Endothelial cell of umbilical vein (primary cell): ENCODE data around the gene CTF1. TPM values are rescaled to one million over a fixed set of nuclear protein-coding genes. Genes with fewer than 3 reads are reported as not detected.

Experiments
- BruUV-seq: library from RNA; stranded (reverse); fragments of 400-500 nt; replicated peaks from 2 replicates; lab custom pipeline; 2021; lab: Mats Ljungman, UMichigan
- CTCF ChIA-PET: fragments of 300-600, 350-600 bp; sonication (Branson Sonifier 250); formaldehyde crosslinking; loops from one replicate; lab custom pipeline; 2021; ENCODE audit warnings: antibody characterized with exemption, inconsistent platforms; lab: Charles Lee
- POLR2A ChIA-PET: fragments of 300-600, 350-600 bp; sonication (Branson Sonifier 250); formaldehyde crosslinking; loops from one replicate; lab custom pipeline; 2021; ENCODE audit warnings: antibody characterized with exemption, inconsistent platforms; lab: Charles Lee
- DNase-seq: peaks from one replicate; pipeline ENCODE4 v3.0.0-alpha.2; 2011; ENCODE audit warnings: low read depth, low spot score
- FAIRE-seq: peaks from 2 replicates; lab custom pipeline; 2011; peaks lifted over from hg19 to GRCh38; lab: Jason Lieb, UNC
- H2AFZ ChIP-seq: 2 replicates; pipeline ENCODE4 v1.6.0; 2012; ENCODE audit warnings: low read depth, low read length, control low read depth, inconsistent platforms
- H3K27ac ChIP-seq: 2 replicates; pipeline ENCODE4 v1.5.1; 2011; ENCODE audit warnings: low read depth, mild to moderate bottlenecking, control low read depth, low read length, moderate library complexity; ENCODE audit not compliant: insufficient read depth
- H3K27me3 ChIP-seq, 2 experiments: 2 replicates each; pipeline versions ENCODE4 v1.6.0 to v1.6.1; 2011; ENCODE audit warnings: low read length in 2 of 2, mixed read lengths in 1 of 2; ENCODE audit not compliant: control insufficient read depth in 2 of 2, insufficient read depth in 2 of 2
- H3K36me3 ChIP-seq, 2 experiments: 2 replicates in 1 of 2; 3 replicates in 1 of 2; pipeline ENCODE4 v1.5.1; 2011; ENCODE audit warnings: low read length in 2 of 2, mild to moderate bottlenecking in 1 of 2, moderate library complexity in 1 of 2; ENCODE audit not compliant: control insufficient read depth in 2 of 2, insufficient read depth in 2 of 2; ENCODE audit errors: extremely low read depth in 1 of 2
- H3K4me1 ChIP-seq: 3 replicates; pipeline ENCODE4 v1.5.1; 2011; ENCODE audit warnings: mild to moderate bottlenecking, low read length; ENCODE audit not compliant: control insufficient read depth, insufficient read depth; ENCODE audit errors: extremely low read depth
- H3K4me2 ChIP-seq: 2 replicates; pipeline ENCODE4 v1.6.1; 2011; ENCODE audit warnings: low read length, control low read depth, mixed read lengths; ENCODE audit not compliant: insufficient read depth
- H3K4me3 ChIP-seq, 3 experiments: fragments of 200-600 bp in 1 of 3; sonication (generic), shearing (Covaris generic) in 1 of 3; replicated peaks in 1 of 3; 2 replicates each; pipeline ENCODE4 v1.5.1; 2011 to 2016; ENCODE audit warnings: control low read depth in 3 of 3, low read length in 3 of 3, mild to moderate bottlenecking in 2 of 3, inconsistent platforms in 1 of 3, low read depth in 1 of 3, moderate library complexity in 1 of 3; ENCODE audit not compliant: insufficient read depth in 1 of 3
- H3K79me2 ChIP-seq: 2 replicates; pipeline ENCODE4 v1.6.0; 2012; ENCODE audit warnings: low read length, inconsistent platforms; ENCODE audit not compliant: control insufficient read depth, insufficient read depth
- H3K9ac ChIP-seq: replicated peaks from 2 replicates; pipeline ENCODE3; 2011; ENCODE audit warnings: low read length, control low read depth; ENCODE audit not compliant: insufficient read depth; ENCODE audit errors: extremely low read depth
- H3K9me1 ChIP-seq: replicated peaks from 3 replicates; pipeline ENCODE4 v1.6.0; 2011; ENCODE audit warnings: mild to moderate bottlenecking, low read length; ENCODE audit not compliant: control insufficient read depth, insufficient read depth; ENCODE audit errors: extremely low read depth
- H3K9me3 ChIP-seq: replicated peaks from 2 replicates; pipeline ENCODE4 v1.5.1; 2012; ENCODE audit warnings: low read length, inconsistent platforms; ENCODE audit not compliant: control insufficient read depth, insufficient read depth
- H4K20me1 ChIP-seq: replicated peaks from 2 replicates; pipeline ENCODE3; 2011; ENCODE audit warnings: mild to moderate bottlenecking, low read length; ENCODE audit not compliant: control insufficient read depth, insufficient read depth; ENCODE audit errors: extremely low read depth
- CTCF ChIP-seq, 2 donors: IDR thresholded peaks; 1 replicate in 1 of 2; 2 replicates in 1 of 2; pipeline ENCODE4 v1.5.1; 2011; ENCODE audit warnings: low read length in 2 of 2, mild to moderate bottlenecking in 2 of 2, moderate library complexity in 2 of 2, control low read depth in 1 of 2, inconsistent platforms in 1 of 2, low read depth in 1 of 2; ENCODE audit not compliant: insufficient read depth in 1 of 2; ENCODE audit errors: extremely low read depth in 1 of 2
- EZH2 ChIP-seq: IDR thresholded peaks from 2 replicates; pipeline ENCODE4 v1.6.1; 2012; ENCODE audit warnings: borderline replicate concordance, low read depth, mild to moderate bottlenecking, moderate library complexity, low read length, inconsistent platforms; ENCODE audit not compliant: severe bottlenecking
- FOS ChIP-seq: IDR thresholded peaks from 2 replicates; pipeline ENCODE4 v1.6.1; 2011; ENCODE audit warnings: mild to moderate bottlenecking, low read length, moderate library complexity, borderline replicate concordance; ENCODE audit not compliant: insufficient read depth
- GATA2 ChIP-seq: IDR thresholded peaks from 2 replicates; pipeline ENCODE4 v1.7.0; 2011; ENCODE audit warnings: low read depth, mild to moderate bottlenecking, moderate library complexity, mixed read lengths, low read length; ENCODE audit not compliant: insufficient read length, insufficient read depth
- JUN ChIP-seq: IDR thresholded peaks from 2 replicates; pipeline ENCODE4 v1.6.1; 2011; ENCODE audit warnings: borderline replicate concordance, low read depth; ENCODE audit not compliant: insufficient read length, insufficient read depth
- MAX ChIP-seq: IDR thresholded peaks from 2 replicates; pipeline ENCODE4 v1.6.1; 2011; ENCODE audit not compliant: insufficient read depth, insufficient read length
- MYC ChIP-seq: IDR thresholded peaks from one replicate; pipeline ENCODE4 v1.6.1; 2011; ENCODE audit warnings: mild to moderate bottlenecking, low read depth, low read length
- POLR2A ChIP-seq: IDR thresholded peaks from 2 replicates; pipeline ENCODE4 v1.6.1; 2012; ENCODE audit warnings: low read depth, mild to moderate bottlenecking, control low read depth, low read length
- POLR2AphosphoS5 ChIP-seq: IDR thresholded peaks from 2 replicates; pipeline ENCODE4 v1.6.1; 2012; ENCODE audit warnings: low read depth, mild to moderate bottlenecking, control low read depth, low read length, moderate library complexity; ENCODE audit not compliant: insufficient read depth
- dilution Hi-C: fragments of 300-500 bp; cut with MboI; formaldehyde crosslinking; loops from one replicate; pipeline ENCODE4 v1.15.0; 2019; ENCODE audit warnings: low sequenced_read_pairs; ENCODE audit not compliant: extremely low pct_ligation_motif_present
- intact Hi-C: fragments of 100-400 bp; cut with micrococcal nuclease; formaldehyde crosslinking; loops from one replicate; pipeline ENCODE4 v1.10.0; 2022
- polyA plus RNA-seq, 4 experiments: library from polyadenylated mRNA; depleted of rRNA in 3 of 4; stranded (reverse) in 3 of 4; unstranded in 1 of 4; fragments of >200 nt; gene quantifications; 2 replicates each; pipeline versions ENCODE4 v1.2.1 to v1.2.3, GENCODE V29; 2011 to 2012; ENCODE audit warnings: missing spikeins in 1 of 4
- total RNA-seq: library from RNA; stranded (reverse); gene quantifications from 2 replicates; pipeline ENCODE4 v1.2.3, GENCODE V29; 2021

The CTF1 gene
- total and polyA plus RNA-seq, 2 donors (not counting 3 experiments of a cell fraction or from before 2014, with no cell fraction given): 1.5 to 4.7 TPM

GRCh38 chr16:30853758-30854157 lies 42.7 kb upstream of the CTF1 start:
- CTCF ChIA-PET: interaction anchor here (1.2 to 2.1 kb wide), 4 partner anchors 9 to 39 kb away, joined by 3 to 15 read pairs (median 4); no protein-coding TSS in a partner anchor
- Histone ChIP-seq H3K4me1 (no peaks in the 10 kb centered on the region), H3K9me1 (no peaks in the 10 kb centered on the region), H3K9me3 (no peaks in the 10 kb centered on the region), H2AFZ (no peak overlapping the region), H4K20me1 (no peaks in the 10 kb centered on the region), H3K4me3 (no peak overlapping the region), H3K79me2 (no peaks in the 10 kb centered on the region), H3K9ac (no peak overlapping the region), H3K36me3 (no peaks in the 10 kb centered on the region), H3K4me2 (no peak overlapping the region), H3K27ac (no peak overlapping the region), H3K27me3 (no peaks in the 10 kb centered on the region)
- dilution Hi-C loops (no loop called here), intact Hi-C loops (no loop called here)
- no peak for FAIRE-seq
- no peak for DNase-seq
- no TSS peak for BruUV-seq
- no peak for TF ChIP-seq MYC
- POLR2A ChIA-PET: interaction anchor here (0.6 kb wide), 1 partner anchor 11 kb away, joined by 9 read pairs; no protein-coding TSS in a partner anchor

- H3K4me3 ChIP-seq: no peak overlapping the region
- H3K36me3 ChIP-seq: no peaks in the 10 kb centered on the region
- no peak overlapping the region for H3K9ac ChIP-seq
- H3K4me1 ChIP-seq: no peaks in the 10 kb centered on the region
- TF ChIP-seq POLR2AphosphoS5: no peak
- no peak for TF ChIP-seq FOS
- no peak for TF ChIP-seq EZH2
- no peak for TF ChIP-seq MAX
- TF ChIP-seq CTCF (IDR thresholded peaks at IDR 0.05; ENCODE audit: extremely low read depth in 1 of 2, insufficient read depth in 1 of 2, low read depth in 1 of 2, low read length in 2 of 2): no peak
- no peak for TF ChIP-seq MYC
- no peak for TF ChIP-seq POLR2A
- no peak for TF ChIP-seq JUN
- no peak for TF ChIP-seq GATA2
- CTCF ChIA-PET: interaction anchor here (5.5 kb wide), 1 partner anchor 13 kb away, joined by 45 read pairs; no protein-coding TSS in a partner anchor
- no peaks in the 10 kb centered on the region for H3K79me2 ChIP-seq
- no peak overlapping the region for H3K27ac ChIP-seq
- dilution Hi-C loops (no loop called here), intact Hi-C loops (no loop called here)
- H4K20me1 ChIP-seq: no peaks in the 10 kb centered on the region
- POLR2A ChIA-PET: no interaction called here
- H3K9me1 ChIP-seq: no peaks in the 10 kb centered on the region
- H3K9me3 ChIP-seq: no peaks in the 10 kb centered on the region
- no peaks in the 10 kb centered on the region for H3K27me3 ChIP-seq
- BruUV-seq: no TSS peak
- no peak for DNase-seq
- no peak overlapping the region for H3K4me2 ChIP-seq
- FAIRE-seq: no peak
- no peak overlapping the region for H2AFZ ChIP-seq
These were observed 38.3 kb upstream of the CTF1 start for GRCh38 chr16:30858111-30858495.
